HUES48 (cell line): Measurements from ENCODE around the gene NELFB.
A peak's percentile ranks its signal among the peaks of the same experiment; 100 is the strongest.

Experiments
- H3K27ac ChIP-seq: one replicate; pipeline ENCODE4 v1.7.0; 2013; ENCODE audit warnings: low read depth, low read length, inconsistent platforms
- H3K27me3 ChIP-seq: 2 replicates; pipeline ENCODE4 v1.6.1; 2013; ENCODE audit warnings: mild to moderate bottlenecking, low read length; ENCODE audit not compliant: control insufficient read depth, insufficient read depth
- H3K36me3 ChIP-seq: 2 replicates; pipeline ENCODE4 v1.6.1; 2013; ENCODE audit warnings: low read length; ENCODE audit not compliant: control insufficient read depth, insufficient read depth
- H3K4me1 ChIP-seq: 2 replicates; pipeline ENCODE4 v1.6.1; 2013; ENCODE audit warnings: mild to moderate bottlenecking, low read length; ENCODE audit not compliant: control insufficient read depth, insufficient read depth
- H3K4me3 ChIP-seq: 2 replicates; pipeline ENCODE4 v1.5.1; 2013; ENCODE audit warnings: mild to moderate bottlenecking, low read depth, low read length
- H3K9ac ChIP-seq: 2 replicates; pipeline ENCODE4 v1.6.1; 2013; ENCODE audit warnings: mild to moderate bottlenecking, low read depth, low read length, moderate library complexity
- H3K9me3 ChIP-seq: 2 replicates; pipeline ENCODE4 v1.6.1; 2013; ENCODE audit warnings: low read length; ENCODE audit not compliant: control insufficient read depth, insufficient read depth

The NELFB gene

DNA sequence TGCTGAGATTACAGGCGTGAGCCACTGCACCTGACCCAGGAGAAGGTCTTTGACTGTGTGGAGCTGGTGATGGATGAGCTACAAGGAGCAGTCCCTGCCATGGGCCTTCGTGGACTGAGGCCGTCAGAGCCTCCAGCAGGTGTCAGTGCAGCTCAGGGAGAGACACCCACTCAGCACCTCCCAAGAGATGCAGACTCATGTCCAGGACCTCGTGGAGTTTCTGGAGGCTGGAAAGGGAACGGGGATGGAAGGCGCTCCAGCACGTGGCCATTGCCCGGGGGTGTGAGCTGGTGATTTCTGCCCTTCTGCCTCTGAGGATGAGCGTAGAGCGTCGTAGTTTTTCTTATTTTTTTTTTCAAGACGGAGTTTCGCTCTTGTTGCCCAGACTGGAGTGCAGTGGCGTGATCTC is 31.9 kb downstream of the NELFB start:
- Histone ChIP-seq H3K4me1 (no peaks in the 10 kb centered on the region), H3K9ac (no peak overlapping the region), H3K36me3 (no peaks in the 10 kb centered on the region), H3K9me3 (no peaks in the 10 kb centered on the region), H3K27me3 (peaks cover under 1% of the 10 kb centered on the region), H3K27ac (no peak overlapping the region), H3K4me3 (no peak overlapping the region)

DNA sequence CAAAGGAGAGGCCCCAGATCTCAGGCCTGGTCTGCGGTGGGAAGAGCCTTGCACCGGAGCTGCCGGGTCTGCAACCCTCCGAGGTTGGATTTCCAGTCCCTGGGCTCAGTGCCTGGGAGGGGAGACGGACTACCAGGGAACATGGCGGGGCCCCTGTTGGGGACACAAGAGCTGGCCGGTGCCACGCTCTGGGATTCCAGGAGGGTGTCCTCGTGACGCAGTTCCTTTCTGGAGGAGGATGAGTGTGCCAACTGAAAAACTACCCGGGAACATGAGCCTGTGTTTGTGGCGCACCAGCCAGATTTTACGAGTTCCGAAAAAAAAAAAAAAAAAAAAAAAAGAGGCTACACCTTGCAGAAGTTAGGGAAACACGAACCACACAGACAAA is 38.0 kb downstream of the NELFB start:
- Histone ChIP-seq H3K27me3 (peaks cover 33% of the 10 kb centered on the region), H3K9me3 (no peaks in the 10 kb centered on the region), H3K27ac (no peak overlapping the region), H3K4me1 (peaks cover 14% of the 10 kb centered on the region), H3K9ac (no peak overlapping the region), H3K36me3 (no peaks in the 10 kb centered on the region), H3K4me3 (no peak overlapping the region)

DNA sequence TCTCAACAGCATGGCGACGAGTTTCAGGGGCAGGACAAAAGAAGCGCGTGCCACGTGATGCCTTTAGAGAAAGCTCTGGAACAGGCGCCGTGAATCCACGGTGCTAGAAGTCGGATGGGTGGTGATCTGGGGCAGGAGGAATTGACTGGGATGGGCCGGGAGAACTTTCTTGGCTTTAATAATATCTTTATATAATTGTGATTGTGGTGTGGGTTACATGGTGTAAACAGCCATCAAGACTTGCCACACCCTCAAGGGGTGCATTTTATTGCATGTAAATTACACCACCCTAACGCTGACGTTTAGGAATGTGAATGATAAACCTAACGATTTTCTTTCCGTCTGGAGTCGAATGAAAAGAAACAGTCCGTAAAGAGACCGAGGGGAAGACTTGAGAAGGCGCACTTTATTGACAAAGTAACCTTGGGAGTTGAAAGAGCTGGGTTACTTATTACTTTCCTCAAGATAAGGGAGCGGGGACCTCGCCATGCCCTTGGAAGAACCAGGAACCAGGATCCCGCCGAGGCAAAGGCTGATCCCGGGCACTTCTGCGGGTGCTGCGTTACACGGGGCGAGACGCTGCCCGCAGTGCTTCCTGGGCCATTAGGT is 38.5 kb downstream of the NELFB start:
- H3K9ac ChIP-seq: no peak overlapping the region
- no peaks in the 10 kb centered on the region for H3K36me3 ChIP-seq
- peak overlapping the region; percentile 18 for H3K27ac ChIP-seq
- H3K4me1 ChIP-seq: peaks cover 19% of the 10 kb centered on the region
- H3K9me3 ChIP-seq: no peaks in the 10 kb centered on the region
- H3K27me3 ChIP-seq: peaks cover 33% of the 10 kb centered on the region
- no peak overlapping the region for H3K4me3 ChIP-seq

DNA sequence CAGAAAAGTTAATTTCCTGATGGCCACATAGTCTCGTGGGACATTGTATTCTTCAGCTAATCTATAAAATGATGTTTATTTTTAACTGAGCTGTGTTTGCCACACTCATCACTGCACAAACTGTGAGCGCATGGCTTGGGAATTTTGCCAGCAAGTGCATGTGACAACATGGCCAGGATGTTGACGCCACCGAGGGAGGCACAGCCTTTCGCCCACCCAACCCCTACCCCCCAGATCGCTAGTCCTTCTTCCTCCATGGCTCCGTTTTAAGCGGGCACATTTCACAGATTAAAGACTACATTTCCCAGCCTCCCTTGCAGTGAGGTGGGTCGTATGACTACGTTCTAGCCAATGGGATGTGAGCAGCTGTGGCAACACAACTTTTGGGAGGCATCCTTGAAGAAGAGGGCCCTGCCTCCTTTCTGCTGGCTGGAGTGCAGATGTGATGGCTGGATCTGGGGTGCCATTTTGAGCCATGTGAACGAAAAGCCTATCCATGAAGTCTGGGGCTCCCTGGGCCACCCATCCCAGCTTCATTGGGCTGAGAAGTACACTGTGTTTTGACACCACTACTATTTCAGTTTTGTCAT is 39.1 kb downstream of the NELFB start:
- Histone ChIP-seq H3K9me3 (no peaks in the 10 kb centered on the region), H3K27me3 (peaks cover 33% of the 10 kb centered on the region), H3K36me3 (no peaks in the 10 kb centered on the region), H3K9ac (no peak overlapping the region), H3K4me3 (no peak overlapping the region), H3K4me1 (peaks cover 25% of the 10 kb centered on the region), H3K27ac (peak overlapping the region; percentile 18)

DNA sequence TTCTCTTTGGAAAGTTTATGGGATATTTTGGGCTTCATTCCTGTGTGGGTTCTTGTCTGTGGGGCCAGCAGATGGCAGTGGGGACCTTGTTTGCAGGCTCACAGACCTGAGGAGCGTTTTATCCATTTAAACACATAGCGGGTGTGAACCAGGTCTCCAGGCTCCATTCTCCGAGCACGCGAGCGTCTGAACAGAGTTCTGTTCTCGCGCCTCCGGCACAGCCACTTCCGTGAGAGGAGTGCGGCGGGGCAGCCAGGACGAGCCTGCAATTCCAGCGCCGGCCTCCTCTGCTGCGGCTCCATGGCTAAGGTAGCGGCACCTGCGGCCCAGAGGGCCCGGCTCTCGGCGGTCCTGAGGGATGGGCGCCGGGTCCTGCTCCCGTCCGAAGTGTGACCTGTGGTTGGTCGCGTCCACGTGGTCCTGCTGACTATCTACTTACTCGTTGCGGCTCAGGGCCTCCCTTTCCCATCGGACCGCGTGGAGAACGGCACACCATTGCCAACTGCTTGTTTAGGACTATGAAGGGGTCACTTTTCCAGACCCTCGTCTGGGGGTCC is 39.6 kb downstream of the NELFB start:
- Histone ChIP-seq H3K27ac (no peak overlapping the region), H3K4me3 (peak overlapping the region; percentile 16; the same call in 1 of the 2 replicates), H3K36me3 (no peaks in the 10 kb centered on the region), H3K9me3 (no peaks in the 10 kb centered on the region), H3K9ac (no peak overlapping the region), H3K27me3 (peaks cover 33% of the 10 kb centered on the region), H3K4me1 (peaks cover 27% of the 10 kb centered on the region)

DNA sequence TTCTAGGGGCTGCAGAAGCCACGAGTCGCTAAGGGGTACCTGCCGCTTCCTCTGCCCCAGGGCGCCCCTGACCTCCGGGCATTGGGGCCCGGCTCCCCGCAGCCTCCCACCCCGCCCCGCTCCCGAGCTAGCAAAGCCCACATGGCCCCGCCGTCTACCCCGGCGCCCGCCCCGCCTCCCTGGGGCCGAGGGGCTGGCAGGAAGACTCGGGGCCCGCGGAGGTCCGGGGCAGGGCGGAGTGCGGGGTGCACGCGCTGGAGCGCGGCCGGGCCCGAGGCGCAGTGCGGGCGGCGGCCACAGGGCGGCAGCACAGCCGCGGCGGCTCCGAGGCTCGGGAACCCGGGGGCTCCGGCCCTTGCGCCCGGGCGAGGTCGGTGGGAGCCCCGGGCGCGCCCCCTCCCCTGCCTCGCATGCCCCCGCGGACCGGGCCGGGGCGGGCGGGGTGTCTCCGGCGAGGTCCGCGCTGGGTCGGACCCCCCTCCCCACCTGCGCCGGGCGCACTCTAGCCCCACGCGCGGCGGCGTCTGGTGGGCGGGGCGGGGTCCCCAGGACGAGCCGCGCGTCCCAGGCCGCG is 40.2 kb downstream of the NELFB start:
- peaks cover 33% of the 10 kb centered on the region for H3K27me3 ChIP-seq
- no peak overlapping the region for H3K9ac ChIP-seq
- no peaks in the 10 kb centered on the region for H3K9me3 ChIP-seq
- no peaks in the 10 kb centered on the region for H3K36me3 ChIP-seq
- peaks cover 27% of the 10 kb centered on the region for H3K4me1 ChIP-seq
- H3K4me3 ChIP-seq: peak overlapping the region; percentile 53; the same call in 1 of the 2 replicates
- H3K27ac ChIP-seq: no peak overlapping the region

DNA sequence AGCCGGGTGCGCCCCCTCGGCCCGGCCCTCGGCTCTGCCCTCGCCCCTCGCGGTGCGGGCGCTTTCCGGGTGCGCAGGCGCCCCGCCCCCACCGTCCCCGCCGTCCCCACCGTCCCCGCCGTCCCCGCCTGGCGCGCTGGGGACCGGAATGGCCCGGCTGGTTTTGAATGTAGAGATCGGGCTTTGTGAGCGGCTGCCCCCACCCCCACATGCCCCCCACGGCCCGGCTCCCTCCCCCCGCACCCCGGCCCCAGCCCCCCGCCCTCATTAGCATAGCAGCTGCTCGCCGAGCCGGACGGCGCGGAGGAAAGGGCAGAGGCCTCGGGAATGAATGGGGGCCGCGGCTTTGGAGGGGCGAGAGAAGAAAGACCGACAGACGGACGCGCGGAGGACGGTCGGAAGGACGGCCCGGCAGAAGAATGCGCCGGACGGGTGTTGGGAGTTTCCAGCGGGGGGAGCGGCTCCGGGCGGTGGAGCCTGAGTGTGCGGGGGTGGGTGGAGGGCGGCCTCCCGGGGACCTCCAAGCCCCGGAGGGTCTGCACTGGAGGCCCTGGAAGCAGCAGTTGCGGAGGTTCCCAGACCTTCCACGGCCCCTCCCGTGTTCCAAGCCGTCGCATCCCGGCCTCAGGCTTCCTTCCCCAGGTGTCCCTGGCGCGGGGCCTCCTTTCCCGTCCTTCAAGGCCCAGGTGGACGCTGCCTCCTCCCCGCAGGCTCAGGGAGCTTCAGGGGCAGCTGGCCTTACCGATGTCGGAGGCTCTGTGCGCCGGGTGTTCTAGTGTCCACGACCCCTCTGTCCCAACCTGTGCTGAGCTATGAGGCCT is 40.9 kb downstream of the NELFB start:
- Histone ChIP-seq H3K27ac (no peak overlapping the region), H3K4me3 (peak overlapping the region; percentile 53; the same call in 1 of the 2 replicates), H3K4me1 (peaks cover 27% of the 10 kb centered on the region), H3K27me3 (peaks cover 33% of the 10 kb centered on the region), H3K36me3 (no peaks in the 10 kb centered on the region), H3K9me3 (no peaks in the 10 kb centered on the region), H3K9ac (no peak overlapping the region)

DNA sequence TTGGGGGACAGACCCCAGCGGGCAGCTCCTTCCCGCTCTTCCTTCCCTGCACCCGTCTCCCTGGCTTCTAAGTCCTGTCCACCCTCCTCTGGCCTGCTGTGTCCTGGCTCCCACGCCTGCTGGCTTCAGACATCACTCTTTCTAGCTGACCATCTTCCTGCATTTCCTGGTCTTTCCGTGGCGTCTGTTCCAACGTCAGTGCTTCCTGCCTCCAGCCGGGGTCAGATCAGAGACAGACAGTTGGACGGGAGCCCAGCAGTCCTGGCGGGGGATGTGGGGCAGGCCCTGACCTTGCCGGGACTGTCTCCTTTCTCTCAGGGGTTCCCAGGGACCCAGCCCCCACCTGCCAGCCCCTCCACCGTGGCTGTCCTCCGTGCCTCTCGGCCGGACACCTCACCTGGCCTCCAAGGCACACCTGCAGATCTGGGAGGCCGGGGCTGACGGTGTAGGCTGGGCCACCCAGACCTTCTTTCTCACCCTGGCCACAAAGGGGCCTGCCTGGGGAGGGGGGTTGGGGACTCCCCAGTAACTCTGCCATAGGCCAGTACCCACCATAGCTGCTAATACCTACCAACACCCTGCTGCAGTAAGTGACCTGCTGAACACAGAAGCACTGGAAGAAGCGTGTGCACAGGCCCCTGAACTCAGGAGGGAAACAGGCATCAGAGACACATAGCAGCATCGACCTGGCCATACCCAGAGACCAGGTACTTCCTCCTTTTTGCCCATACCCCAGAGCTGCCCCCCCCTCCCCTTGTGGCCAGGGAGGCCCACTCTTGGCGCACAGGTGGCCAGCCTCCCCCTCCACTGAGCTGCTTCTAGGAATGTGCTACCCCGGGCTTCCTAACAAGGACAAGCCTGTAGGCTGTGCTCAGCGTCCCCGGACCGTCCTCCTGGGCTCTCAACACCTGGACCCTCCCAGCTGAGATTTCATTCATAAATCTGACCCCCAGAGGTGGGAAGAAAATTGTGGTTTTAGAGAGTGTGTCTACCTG is 41.8 kb downstream of the NELFB start:
- Histone ChIP-seq H3K36me3 (no peaks in the 10 kb centered on the region), H3K4me1 (peaks cover 27% of the 10 kb centered on the region), H3K4me3 (peak overlapping the region; percentile 42; the same call in 1 of the 2 replicates), H3K27ac (no peak overlapping the region), H3K27me3 (peaks cover 33% of the 10 kb centered on the region), H3K9ac (no peak overlapping the region), H3K9me3 (no peaks in the 10 kb centered on the region)

DNA sequence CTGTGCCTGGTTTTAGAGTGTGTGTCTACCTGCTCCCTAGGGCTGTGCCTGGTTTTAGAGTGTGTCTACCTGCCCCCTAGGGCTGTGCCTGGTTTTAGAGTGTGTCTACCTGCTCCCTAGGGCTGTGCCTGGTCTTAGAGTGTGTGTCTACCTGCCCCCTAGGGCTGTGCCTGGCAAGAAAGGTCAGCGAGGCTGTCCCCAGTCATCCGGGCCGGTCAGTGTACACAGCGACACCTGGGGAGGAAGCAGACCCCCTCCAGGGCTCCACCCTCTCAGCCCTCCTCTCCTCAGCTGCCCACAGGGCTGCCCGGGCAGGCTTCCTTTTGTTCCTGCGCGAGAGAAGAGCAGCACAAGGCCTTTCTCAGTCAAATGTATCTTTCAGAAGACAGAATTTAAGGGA is 42.8 kb downstream of the NELFB start:
- Histone ChIP-seq H3K9me3 (no peaks in the 10 kb centered on the region), H3K4me3 (no peak overlapping the region), H3K4me1 (peaks cover 32% of the 10 kb centered on the region), H3K36me3 (no peaks in the 10 kb centered on the region), H3K27ac (peak overlapping the region; percentile 4), H3K27me3 (peaks cover 37% of the 10 kb centered on the region), H3K9ac (no peak overlapping the region)
